ENCODE results near the gene KIZ.

The KIZ gene

DNA sequence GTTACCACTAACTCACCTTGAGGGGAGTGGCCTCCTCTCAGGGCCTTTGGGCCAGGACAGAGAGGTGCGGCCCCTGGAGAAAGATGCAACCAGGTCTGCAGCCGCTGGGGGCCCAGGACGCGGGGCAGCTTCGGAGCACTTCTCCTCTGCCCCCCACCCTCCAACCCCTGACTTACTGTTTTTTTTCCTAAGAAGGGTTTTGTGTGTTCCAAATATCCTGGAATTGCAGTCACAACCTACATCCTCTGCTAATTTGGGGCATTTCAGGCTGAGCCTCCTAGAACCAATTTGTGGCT is 21.5 kb upstream of the KIZ start:
- Histone ChIP-seq H3K79me2 (ENCODE audit: control insufficient read depth, insufficient read depth, low read length, poor library complexity) (no peaks in the 10 kb centered on the region), H3K79me1 (ENCODE audit: low read length) (no peaks in the 10 kb centered on the region), H3K4ac (ENCODE audit: low read depth, low read length) (no peak overlapping the region), H2AK5ac (ENCODE audit: low read length) (no peak overlapping the region), H3K4me1 (ENCODE audit: control insufficient read depth in 1 of 2, insufficient read depth in 2 of 2, low read length in 2 of 2) (peaks cover 17 to 23% of the 10 kb centered on the region in 2 experiments), H2BK12ac (ENCODE audit: low read length) (no peak overlapping the region), H4K12ac (ENCODE audit: low read depth, low read length) (no peak overlapping the region), H4K91ac (ENCODE audit: low read depth, low read length) (no peak overlapping the region), H3K18ac (ENCODE audit: low read length) (no peak overlapping the region), H3K14ac (ENCODE audit: low read length) (no peak overlapping the region), H3K23ac (ENCODE audit: low read length) (no peak overlapping the region), H3K27me3 (ENCODE audit: insufficient read depth, low read length) (peaks cover 71% of the 10 kb centered on the region), H4K8ac (ENCODE audit: low read depth, low read length) (no peak overlapping the region), H3K9ac (ENCODE audit: low read length) (no peak overlapping the region), H3K9me3 (ENCODE audit: insufficient read depth, low read depth, low read length) (peaks cover 4% of the 10 kb centered on the region), H2BK5ac (ENCODE audit: low read depth, low read length, poor library complexity) (no peak overlapping the region), H2AFZ (ENCODE audit: insufficient read depth, low read length, poor library complexity) (no peak overlapping the region), H3K27ac (ENCODE audit: low read depth, low read length) (no peak overlapping the region), H3K4me2 (ENCODE audit: low read length) (no peak overlapping the region), H3K4me3 (ENCODE audit: low read depth, low read length) (no peak overlapping the region), H3K36me3 (ENCODE audit: control insufficient read depth in 1 of 2, insufficient read depth in 2 of 2, low read length in 2 of 2) (no peaks in the 10 kb centered on the region), H2BK120ac (ENCODE audit: insufficient read depth, low read length, poor library complexity) (no peak overlapping the region)
- DNase-seq, result no peak
- whole genome bisulfite sequencing (ENCODE audit: extremely low coverage, insufficient coverage, insufficient read length), result no CpG with 5 or more reads among the region's 5 CpGs

- no peak overlapping the region for H2AFZ ChIP-seq (ENCODE audit: insufficient read depth, low read length, poor library complexity)
- peaks cover 67% of the 10 kb centered on the region for H3K27me3 ChIP-seq (ENCODE audit: insufficient read depth, low read length)
- no peak overlapping the region for H2BK120ac ChIP-seq (ENCODE audit: insufficient read depth, low read length, poor library complexity)
- no peak overlapping the region for H2AK5ac ChIP-seq (ENCODE audit: low read length)
- no peaks in the 10 kb centered on the region for H3K79me1 ChIP-seq (ENCODE audit: low read length)
- H3K4me2 ChIP-seq (ENCODE audit: low read length), result no peak overlapping the region
- no peak overlapping the region for H2BK5ac ChIP-seq (ENCODE audit: low read depth, low read length, poor library complexity)
- no peak overlapping the region for H3K18ac ChIP-seq (ENCODE audit: low read length)
- H2BK12ac ChIP-seq (ENCODE audit: low read length), result no peak overlapping the region
- whole genome bisulfite sequencing (ENCODE audit: extremely low coverage, insufficient coverage, insufficient read length), result no CpG with 5 or more reads among the region's 16 CpGs
- DNase-seq, result no peak
- no peak overlapping the region for H4K91ac ChIP-seq (ENCODE audit: low read depth, low read length)
- H3K27ac ChIP-seq (ENCODE audit: low read depth, low read length), result no peak overlapping the region
- no peak overlapping the region for H3K14ac ChIP-seq (ENCODE audit: low read length)
- no peak overlapping the region for H4K8ac ChIP-seq (ENCODE audit: low read depth, low read length)
- no peak overlapping the region for H4K12ac ChIP-seq (ENCODE audit: low read depth, low read length)
- no peak overlapping the region for H3K4ac ChIP-seq (ENCODE audit: low read depth, low read length)
- H3K79me2 ChIP-seq (ENCODE audit: control insufficient read depth, insufficient read depth, low read length, poor library complexity), result no peaks in the 10 kb centered on the region
- H3K9me3 ChIP-seq (ENCODE audit: insufficient read depth, low read depth, low read length), result peaks cover 4% of the 10 kb centered on the region
- no peaks in the 10 kb centered on the region for H3K36me3 ChIP-seq (ENCODE audit: control insufficient read depth in 1 of 2, insufficient read depth in 2 of 2, low read length in 2 of 2)
- peaks cover 17 to 23% of the 10 kb centered on the region in 2 experiments for H3K4me1 ChIP-seq (ENCODE audit: control insufficient read depth in 1 of 2, insufficient read depth in 2 of 2, low read length in 2 of 2)
- no peak overlapping the region for H3K23ac ChIP-seq (ENCODE audit: low read length)
- no peak overlapping the region for H3K4me3 ChIP-seq (ENCODE audit: low read depth, low read length)
- no peak overlapping the region for H3K9ac ChIP-seq (ENCODE audit: low read length)
These were observed 21.0 kb upstream of the KIZ start for GRCh38 chr20:21104921-21105320.

DNA sequence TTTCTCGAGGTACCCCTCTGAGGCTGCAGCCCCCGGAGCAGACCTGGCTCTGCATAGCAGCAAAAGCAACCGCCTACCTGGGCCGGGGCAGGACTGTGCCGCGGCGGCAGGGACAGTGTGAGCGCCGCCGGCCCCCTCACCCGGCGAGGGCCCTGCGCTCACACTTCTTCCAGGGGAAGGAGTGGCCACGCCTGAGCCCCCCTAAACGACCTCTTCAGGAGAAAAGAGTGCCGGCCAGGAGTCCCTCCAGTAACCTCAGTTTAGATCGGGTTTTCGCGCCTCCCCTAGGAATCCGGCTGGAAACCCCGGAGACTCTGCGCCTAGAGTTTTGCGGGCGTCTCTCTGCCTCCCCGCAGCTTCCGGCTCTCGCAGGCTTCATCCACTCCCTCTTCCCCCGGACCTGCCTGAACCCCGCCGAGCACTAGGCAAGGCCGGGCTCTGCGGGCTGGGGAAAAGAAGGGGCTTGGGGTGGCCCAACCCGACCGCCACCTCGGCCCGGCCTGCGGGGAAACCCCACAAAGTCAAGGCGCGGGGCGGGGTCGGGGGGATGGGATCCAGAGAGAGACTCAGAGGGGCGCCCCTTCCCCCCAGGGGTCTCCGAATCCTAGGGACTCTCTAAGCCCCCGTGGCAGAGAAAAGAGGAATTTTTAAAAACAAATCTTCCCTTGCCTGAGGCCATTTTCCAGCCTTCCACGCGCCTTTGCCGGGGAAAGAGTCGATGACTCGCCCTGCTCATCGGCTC is 20.3 kb upstream of the KIZ start:
- H3K79me2 ChIP-seq (ENCODE audit: control insufficient read depth, insufficient read depth, low read length, poor library complexity), result no peaks in the 10 kb centered on the region
- H2BK12ac ChIP-seq (ENCODE audit: low read length), result no peak overlapping the region
- H3K9ac ChIP-seq (ENCODE audit: low read length), result no peak overlapping the region
- no peaks in the 10 kb centered on the region for H3K79me1 ChIP-seq (ENCODE audit: low read length)
- H2BK120ac ChIP-seq (ENCODE audit: insufficient read depth, low read length, poor library complexity), result no peak overlapping the region
- no peaks in the 10 kb centered on the region for H3K36me3 ChIP-seq (ENCODE audit: control insufficient read depth in 1 of 2, insufficient read depth in 2 of 2, low read length in 2 of 2)
- no peak overlapping the region for H4K8ac ChIP-seq (ENCODE audit: low read depth, low read length)
- no peak overlapping the region for H2AK5ac ChIP-seq (ENCODE audit: low read length)
- H3K23ac ChIP-seq (ENCODE audit: low read length), result no peak overlapping the region
- no peak overlapping the region for H2BK5ac ChIP-seq (ENCODE audit: low read depth, low read length, poor library complexity)
- H3K4ac ChIP-seq (ENCODE audit: low read depth, low read length), result no peak overlapping the region
- no peak overlapping the region for H3K27ac ChIP-seq (ENCODE audit: low read depth, low read length)
- DNase-seq, result peak in 1 of 2 donors; percentile 30
- no peak overlapping the region for H4K12ac ChIP-seq (ENCODE audit: low read depth, low read length)
- no peak overlapping the region for H3K14ac ChIP-seq (ENCODE audit: low read length)
- peak overlapping the region; percentile 30 for H2AFZ ChIP-seq (ENCODE audit: insufficient read depth, low read length, poor library complexity)
- H4K91ac ChIP-seq (ENCODE audit: low read depth, low read length), result no peak overlapping the region
- peaks cover 4% of the 10 kb centered on the region for H3K9me3 ChIP-seq (ENCODE audit: insufficient read depth, low read depth, low read length)
- H3K4me1 ChIP-seq (ENCODE audit: control insufficient read depth in 1 of 2, insufficient read depth in 2 of 2, low read length in 2 of 2), result peaks cover 17 to 20% of the 10 kb centered on the region in 2 experiments
- peaks cover 61% of the 10 kb centered on the region for H3K27me3 ChIP-seq (ENCODE audit: insufficient read depth, low read length)
- H3K4me3 ChIP-seq (ENCODE audit: low read depth, low read length), result no peak overlapping the region
- WGBS (ENCODE audit: extremely low coverage, insufficient coverage, insufficient read length), result no CpG with 5 or more reads among the region's 50 CpGs
- H3K4me2 ChIP-seq (ENCODE audit: low read length), result peak overlapping the region; percentile 54
- no peak overlapping the region for H3K18ac ChIP-seq (ENCODE audit: low read length)

DNA sequence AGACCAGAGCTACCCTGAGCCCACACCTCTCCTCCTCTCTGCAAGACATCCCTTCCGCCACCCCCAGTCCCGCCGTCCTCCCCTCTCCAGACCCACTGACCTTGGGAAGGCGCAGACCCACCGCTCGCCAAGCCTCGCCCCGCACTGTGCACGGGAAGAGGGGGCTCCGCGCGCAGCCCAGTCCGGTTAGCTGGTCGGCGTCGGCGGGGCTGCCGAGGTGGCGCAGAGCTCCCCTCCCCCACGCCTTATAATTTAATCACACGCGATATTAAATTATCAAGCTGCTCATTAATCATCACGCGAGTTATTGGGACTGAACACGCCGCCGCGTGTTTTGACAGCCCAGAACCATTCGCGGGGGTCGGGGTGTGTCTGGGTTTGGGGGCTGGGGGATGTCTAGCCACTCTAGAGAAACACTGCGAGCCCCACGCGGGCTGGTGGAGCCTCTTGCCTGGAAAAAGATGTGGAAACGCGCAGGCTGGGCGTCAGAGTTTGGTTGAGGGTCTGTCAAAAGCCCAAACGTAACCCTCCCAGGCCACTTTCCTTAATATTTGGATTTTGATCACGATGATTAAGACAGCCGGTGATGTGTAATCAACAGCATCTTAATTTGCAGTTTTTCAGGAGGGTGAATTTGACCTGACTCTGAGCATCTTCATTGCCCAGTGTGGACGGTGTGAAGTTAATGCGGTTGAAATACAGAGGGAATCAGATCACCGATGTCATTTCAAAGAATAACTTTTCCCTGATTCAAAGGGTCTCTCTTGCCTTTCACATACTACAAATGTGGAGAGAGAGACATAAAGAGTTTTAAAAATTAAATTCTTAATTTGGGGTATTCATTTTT is 19.5 kb upstream of the KIZ start, which contains the start of gene LINC00237:
Gene LINC00237, minus strand, starts transcription at position 188 of the 847 bp plus-strand sequence.
- Histone ChIP-seq H3K9me3 (ENCODE audit: insufficient read depth, low read depth, low read length) (peaks cover 4% of the 10 kb centered on the region), H3K4me1 (ENCODE audit: control insufficient read depth in 1 of 2, insufficient read depth in 2 of 2, low read length in 2 of 2) (peaks cover 11 to 13% of the 10 kb centered on the region in 2 experiments), H4K91ac (ENCODE audit: low read depth, low read length) (no peak within 1 kb of the TSS), H2BK5ac (ENCODE audit: low read depth, low read length, poor library complexity) (no peak within 1 kb of the TSS), H3K27me3 (ENCODE audit: insufficient read depth, low read length) (peaks cover 53% of the 10 kb centered on the region), H2BK120ac (ENCODE audit: insufficient read depth, low read length, poor library complexity) (no peak within 1 kb of the TSS), H2BK12ac (ENCODE audit: low read length) (no peak within 1 kb of the TSS), H2AK5ac (ENCODE audit: low read length) (no peak within 1 kb of the TSS), H3K79me1 (ENCODE audit: low read length) (no peaks in the 10 kb centered on the region), H4K8ac (ENCODE audit: low read depth, low read length) (no peak within 1 kb of the TSS), H3K23ac (ENCODE audit: low read length) (no peak within 1 kb of the TSS), H3K79me2 (ENCODE audit: control insufficient read depth, insufficient read depth, low read length, poor library complexity) (no peaks in the 10 kb centered on the region), H3K14ac (ENCODE audit: low read length) (no peak within 1 kb of the TSS), H3K4ac (ENCODE audit: low read depth, low read length) (no peak within 1 kb of the TSS), H3K4me3 (ENCODE audit: low read depth, low read length) (peak within 1 kb of the TSS; percentile 46), H3K18ac (ENCODE audit: low read length) (no peak within 1 kb of the TSS), H3K27ac (ENCODE audit: low read depth, low read length) (no peak within 1 kb of the TSS), H4K12ac (ENCODE audit: low read depth, low read length) (no peak within 1 kb of the TSS), H3K4me2 (ENCODE audit: low read length) (peak within 1 kb of the TSS; percentile 54), H3K36me3 (ENCODE audit: control insufficient read depth in 1 of 2, insufficient read depth in 2 of 2, low read length in 2 of 2) (no peaks in the 10 kb centered on the region), H2AFZ (ENCODE audit: insufficient read depth, low read length, poor library complexity) (peak within 1 kb of the TSS; percentile 30), H3K9ac (ENCODE audit: low read length) (no peak within 1 kb of the TSS)
- no peak for DNase-seq
- no CpG with 5 or more reads among the region's 43 CpGs for WGBS (ENCODE audit: extremely low coverage, insufficient coverage, insufficient read length)
